Sigmoid colon (tissue), 7 donors: ENCODE results near the gene ECT2L. TPM values are rescaled to one million over a fixed set of nuclear protein-coding genes. Genes with fewer than 3 reads are reported as not detected.

Source experiments
- DNase-seq: peaks from one replicate; pipeline ENCODE4 v3.0.0-alpha.2; 2019
- H3K27ac ChIP-seq, 4 donors: fragments of 200-600 bp; sonication (generic); one replicate each; pipeline ENCODE4 v1.5.1; 2016 to 2019; ENCODE audit warnings: mild to moderate bottlenecking in 1 of 4
- H3K27me3 ChIP-seq, 3 donors: fragments of 200-600 bp; sonication (generic); one replicate each; pipeline ENCODE4 v1.5.1; 2019; ENCODE audit warnings: mild to moderate bottlenecking in 1 of 3
- H3K36me3 ChIP-seq, 4 donors: fragments of 200-600 bp; sonication (generic); one replicate each; pipeline ENCODE4 v1.5.1; 2016 to 2019
- H3K4me1 ChIP-seq, 4 donors: fragments of 200-600 bp; sonication (generic); one replicate each; pipeline ENCODE4 v1.5.1; 2017 to 2019
- H3K4me3 ChIP-seq, 4 donors: fragments of 200-600 bp; sonication (generic); one replicate each; pipeline ENCODE4 v1.5.1; 2017 to 2019; ENCODE audit warnings: mild to moderate bottlenecking in 2 of 4, moderate library complexity in 1 of 4
- H3K9me3 ChIP-seq, 4 donors: fragments of 200-600 bp in 3 of 4; sonication (generic) in 3 of 4; one replicate each; pipeline versions ENCODE4 v1.5.1 to v1.6.1; 2013 to 2019
- EP300 ChIP-seq, 4 donors: sonication (generic); formaldehyde crosslinking; IDR thresholded peaks; one replicate each; pipeline ENCODE4 v1.6.1; 2017; ENCODE audit warnings: antibody characterized with exemption in 4 of 4
- POLR2A ChIP-seq, 2 donors: fragments of 450-650 bp; IDR thresholded peaks; one replicate each; pipeline ENCODE4 v1.6.1; 2016; ENCODE audit warnings: antibody characterized with exemption in 2 of 2, mild to moderate bottlenecking in 2 of 2, moderate library complexity in 2 of 2
- POLR2AphosphoS5 ChIP-seq, 4 donors: sonication (generic); formaldehyde crosslinking; IDR thresholded peaks; one replicate each; pipeline ENCODE4 v1.6.1; 2017; ENCODE audit warnings: antibody characterized with exemption in 4 of 4
- WGBS, 2 donors: extraction: QIAGEN DNeasy Blood & Tissue Kit; methylation state at CpG; one replicate each; pipeline ENCODE4 v1.1.7; 2013; 5-methylcytosine and 5-hydroxymethylcytosine counted together
- intact Hi-C: fragments of 100-400 bp; cut with DNase I; formaldehyde crosslinking; loops from one replicate; pipeline ENCODE4 v1.15.1; 2023
- polyA plus RNA-seq, 3 donors: library from polyadenylated mRNA; stranded (reverse); fragments of 200-250 nt; gene quantifications; one replicate each; pipeline ENCODE4 v1.2.3, GENCODE V29; 2013
- total RNA-seq, 4 donors: library from RNA; depleted of rRNA; stranded (reverse); fragments of >200 nt; gene quantifications; one replicate each; pipeline ENCODE4 v1.1.0, GENCODE V29; 2016
- TF ChIP-seq, protein P1 (sequence below), 4 experiments: fragments of 450-650 bp in 3 of 4; fragments of 200-600 bp in 1 of 4; IDR thresholded peaks; one replicate each; pipeline ENCODE4 v1.5.1; 2016 to 2019; ENCODE audit warnings: antibody characterized with exemption in 4 of 4, mild to moderate bottlenecking in 3 of 4, moderate library complexity in 2 of 4
- donor health status: healthy with polysubstance abuse.
- donor health status: Bipolar disorder and iron deficiency.
- donor health status: healthy.

ECT2L gene
- total and polyA plus RNA-seq, 7 donors = 0.04 TPM; not detected in 6

DNA sequence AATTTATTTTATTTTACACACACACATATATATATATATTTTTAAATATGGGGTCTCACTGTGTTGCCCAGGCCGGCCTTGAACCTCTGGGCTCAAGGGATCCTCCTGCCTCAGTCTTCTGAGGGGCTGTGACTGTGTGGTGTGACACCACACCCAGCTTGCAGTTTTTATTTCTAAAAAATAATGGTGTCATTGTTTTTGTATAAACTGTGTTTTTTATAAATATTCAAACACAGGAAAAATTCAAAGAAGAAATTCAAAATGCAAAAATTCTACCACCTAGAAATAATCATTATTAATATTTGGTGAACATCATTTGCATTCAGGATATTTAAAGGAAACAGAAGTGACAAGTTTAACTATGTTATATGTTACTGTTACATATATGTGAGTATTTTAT is 19.2 kb upstream of the ECT2L start:
- TF ChIP-seq POLR2A (IDR thresholded peaks at IDR 0.05) (no peak), POLR2AphosphoS5 (IDR thresholded peaks at IDR 0.05) (no peak), EP300 (IDR thresholded peaks at IDR 0.05) (no peak)
- TF ChIP-seq, protein P1, sequence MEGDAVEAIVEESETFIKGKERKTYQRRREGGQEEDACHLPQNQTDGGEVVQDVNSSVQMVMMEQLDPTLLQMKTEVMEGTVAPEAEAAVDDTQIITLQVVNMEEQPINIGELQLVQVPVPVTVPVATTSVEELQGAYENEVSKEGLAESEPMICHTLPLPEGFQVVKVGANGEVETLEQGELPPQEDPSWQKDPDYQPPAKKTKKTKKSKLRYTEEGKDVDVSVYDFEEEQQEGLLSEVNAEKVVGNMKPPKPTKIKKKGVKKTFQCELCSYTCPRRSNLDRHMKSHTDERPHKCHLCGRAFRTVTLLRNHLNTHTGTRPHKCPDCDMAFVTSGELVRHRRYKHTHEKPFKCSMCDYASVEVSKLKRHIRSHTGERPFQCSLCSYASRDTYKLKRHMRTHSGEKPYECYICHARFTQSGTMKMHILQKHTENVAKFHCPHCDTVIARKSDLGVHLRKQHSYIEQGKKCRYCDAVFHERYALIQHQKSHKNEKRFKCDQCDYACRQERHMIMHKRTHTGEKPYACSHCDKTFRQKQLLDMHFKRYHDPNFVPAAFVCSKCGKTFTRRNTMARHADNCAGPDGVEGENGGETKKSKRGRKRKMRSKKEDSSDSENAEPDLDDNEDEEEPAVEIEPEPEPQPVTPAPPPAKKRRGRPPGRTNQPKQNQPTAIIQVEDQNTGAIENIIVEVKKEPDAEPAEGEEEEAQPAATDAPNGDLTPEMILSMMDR (IDR thresholded peaks at IDR 0.05) = no peak
- Histone ChIP-seq H3K36me3 (peaks cover 0 to 58% (median 5%) of the 10 kb centered on the region in 4 donors), H3K27me3 (no peaks in the 10 kb centered on the region)

DNA sequence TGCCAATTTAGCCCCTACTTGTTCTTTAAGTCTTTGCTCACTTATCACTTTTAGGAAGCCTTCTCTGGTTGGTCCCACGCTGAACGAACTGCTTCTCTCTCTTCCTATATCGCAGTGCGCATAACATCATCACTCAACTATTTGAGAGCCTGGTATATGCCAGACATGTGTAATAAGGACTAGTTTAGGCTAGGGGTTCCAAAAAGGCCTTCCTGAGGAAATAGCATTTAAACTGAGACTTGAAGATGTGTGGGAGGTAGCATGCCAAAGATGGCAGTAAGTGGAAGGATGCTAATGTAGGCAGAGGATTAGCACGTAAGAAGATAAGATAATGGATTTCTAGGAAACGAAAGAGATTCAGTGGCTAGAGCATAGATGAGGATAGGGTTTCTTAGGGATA is 17.6 kb upstream of the ECT2L start:
- WGBS, 2 donors = 87 to 97% methylated on average over 6 of the region's 6 CpGs
- no peak for TF ChIP-seq POLR2A (IDR thresholded peaks at IDR 0.05)
- no peak for TF ChIP-seq EP300 (IDR thresholded peaks at IDR 0.05)
- TF ChIP-seq, protein P1 (IDR thresholded peaks at IDR 0.05) = no peak
- no peak for TF ChIP-seq POLR2AphosphoS5 (IDR thresholded peaks at IDR 0.05)
- H3K36me3 ChIP-seq = peaks cover 0 to 75% (median 5%) of the 10 kb centered on the region in 4 donors

More for the DNA sequence above, 19.2 kb upstream of the ECT2L start:
- no peak overlapping the region for H3K4me3 ChIP-seq
- H3K9me3 ChIP-seq = no peaks in the 10 kb centered on the region
- no peak for DNase-seq
- intact Hi-C loops = no loop called here
- H3K4me1 ChIP-seq = peaks cover 0 to 23% (median 19%) of the 10 kb centered on the region in 4 donors
- H3K27ac ChIP-seq = no peak overlapping the region
- 94 to 98% methylated on average over 1 of the region's 1 CpG for WGBS, 2 donors

DNA sequence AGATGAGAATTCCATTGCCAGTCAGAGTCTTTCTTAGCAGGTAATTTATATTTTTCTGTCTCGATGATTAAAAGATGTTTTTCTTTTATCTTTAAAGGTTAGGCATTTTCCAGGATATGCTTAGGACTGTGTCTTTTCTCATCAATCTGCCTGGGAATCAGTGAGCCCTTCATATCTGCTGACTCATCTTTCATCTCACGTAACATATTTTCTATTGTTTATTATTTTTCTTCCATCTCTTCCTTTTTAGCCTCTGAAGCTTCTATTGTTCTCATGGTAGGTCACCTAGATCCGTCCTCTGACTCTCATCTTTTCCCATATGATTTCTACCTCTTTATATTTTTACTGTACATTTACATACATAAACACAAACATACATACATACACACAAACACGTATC is 13.6 kb upstream of the ECT2L start:
- intact Hi-C loops = no loop called here
- WGBS, 2 donors = 88 to 90% methylated on average over 4 of the region's 4 CpGs
- H3K36me3 ChIP-seq = peaks cover 0 to 84% (median 8%) of the 10 kb centered on the region in 4 donors
- H3K27ac ChIP-seq = no peak overlapping the region
- H3K4me1 ChIP-seq = peaks cover 0 to 7% (median 0%) of the 10 kb centered on the region in 4 donors
- no peak overlapping the region for H3K4me3 ChIP-seq
- H3K27me3 ChIP-seq = no peaks in the 10 kb centered on the region
- no peak for DNase-seq
- no peak for TF ChIP-seq EP300 (IDR thresholded peaks at IDR 0.05)
- no peak for TF ChIP-seq POLR2A (IDR thresholded peaks at IDR 0.05)
- TF ChIP-seq, protein P1 (IDR thresholded peaks at IDR 0.05) = no peak
- TF ChIP-seq POLR2AphosphoS5 (IDR thresholded peaks at IDR 0.05) = no peak
- H3K9me3 ChIP-seq = no peaks in the 10 kb centered on the region

More for the DNA sequence above, 17.6 kb upstream of the ECT2L start:
- intact Hi-C loops = no loop called here
- DNase-seq = no peak
- peaks cover 0 to 18% (median 13%) of the 10 kb centered on the region in 4 donors for H3K4me1 ChIP-seq
- no peaks in the 10 kb centered on the region for H3K9me3 ChIP-seq
- no peaks in the 10 kb centered on the region for H3K27me3 ChIP-seq
- H3K4me3 ChIP-seq = no peak overlapping the region
- no peak overlapping the region for H3K27ac ChIP-seq

DNA sequence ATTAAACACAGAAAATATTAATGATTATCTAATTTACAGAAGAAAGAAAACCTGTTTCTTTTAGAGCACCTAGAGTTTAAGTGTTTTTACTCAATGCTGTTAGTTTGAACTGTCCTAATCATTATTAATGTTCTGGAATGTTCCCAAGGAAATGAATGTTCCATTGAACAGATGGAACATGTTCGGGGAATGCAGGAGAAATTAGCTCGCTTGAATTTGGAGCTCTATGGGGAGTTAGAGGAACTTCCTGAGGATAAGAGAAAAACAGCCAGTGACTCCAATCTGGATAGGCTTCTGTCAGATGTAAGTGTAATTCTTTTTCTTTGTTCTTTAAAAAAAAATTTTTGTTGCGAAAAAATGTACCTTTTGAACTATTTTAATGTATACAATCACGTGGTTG is 10.8 kb upstream of the ECT2L start:
- no peak for DNase-seq
- intact Hi-C loops = no loop called here
- Histone ChIP-seq H3K27ac (no peak overlapping the region), H3K4me1 (peaks cover 0 to 7% (median 0%) of the 10 kb centered on the region in 4 donors), H3K27me3 (no peaks in the 10 kb centered on the region), H3K36me3 (peaks cover 0 to 79% (median 8%) of the 10 kb centered on the region in 4 donors), H3K4me3 (no peak overlapping the region), H3K9me3 (no peaks in the 10 kb centered on the region)
- WGBS, 2 donors = 86 to 91% methylated on average over 4 of the region's 4 CpGs
- no peak for TF ChIP-seq POLR2A (IDR thresholded peaks at IDR 0.05)
- peak in 2 of 4 donors; percentile 6 to 40 for TF ChIP-seq POLR2AphosphoS5 (IDR thresholded peaks at IDR 0.05)
- no peak for TF ChIP-seq EP300 (IDR thresholded peaks at IDR 0.05)

DNA sequence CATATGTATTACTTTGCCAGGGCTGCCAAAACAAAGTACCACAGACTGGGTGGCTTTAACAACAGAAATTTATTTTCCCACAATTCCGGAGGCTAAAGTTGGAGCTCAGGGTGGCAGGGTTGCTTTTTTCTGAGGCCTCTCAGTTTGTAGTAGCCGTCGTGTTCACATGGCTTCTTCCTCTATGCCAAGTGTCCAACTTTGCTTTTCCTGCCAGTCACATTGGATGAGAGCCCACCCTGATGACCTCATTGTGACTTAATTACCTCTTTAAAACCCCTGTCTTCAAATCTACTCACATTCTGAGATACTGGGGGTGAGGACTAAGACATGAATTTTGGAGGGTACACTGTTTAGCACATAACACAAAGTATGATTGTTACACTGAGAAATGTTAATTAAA is 9.9 kb upstream of the ECT2L start:
- peaks cover 0 to 7% (median 0%) of the 10 kb centered on the region in 4 donors for H3K4me1 ChIP-seq

More for the DNA sequence above, 9.9 kb upstream of the ECT2L start:
- TF ChIP-seq EP300 (IDR thresholded peaks at IDR 0.05) (no peak), POLR2A (IDR thresholded peaks at IDR 0.05) (no peak), POLR2AphosphoS5 (IDR thresholded peaks at IDR 0.05) (no peak)
- TF ChIP-seq, protein P1 (IDR thresholded peaks at IDR 0.05) = no peak
- WGBS, 2 donors = 92 to 98% methylated on average over 3 of the region's 3 CpGs
- intact Hi-C loops = no loop called here
- H3K4me3 ChIP-seq = no peak overlapping the region
- peak overlapping the region in 1 of 4 donors; percentile 6 for H3K27ac ChIP-seq
- no peaks in the 10 kb centered on the region for H3K9me3 ChIP-seq
- H3K27me3 ChIP-seq = no peaks in the 10 kb centered on the region
- no peak for DNase-seq
- H3K36me3 ChIP-seq = peaks cover 0 to 79% (median 9%) of the 10 kb centered on the region in 4 donors
